Gastrocnemius medialis (tissue), 4 donors: ENCODE results near the gene SRSF2. TPM values are rescaled to one million over a fixed set of nuclear protein-coding genes. Genes with fewer than 3 reads are reported as not detected.

ENCODE experiments used
- ATAC-seq, 2 donors: fragments of 150-250 bp; one replicate each; pipeline ENCODE4 v1.9.1; 2016
- DNase-seq, 2 donors: peaks; one replicate each; pipeline ENCODE4 v3.0.0-alpha.2; 2019
- H3K27ac ChIP-seq, 4 donors: fragments of 200-600 bp; sonication (generic); 1 replicate in 1 of 4; 2 replicates in 3 of 4; pipeline ENCODE4 v1.5.1; 2016 to 2018; ENCODE audit warnings: mild to moderate bottlenecking in 2 of 4, moderate library complexity in 1 of 4
- H3K27me3 ChIP-seq, 3 donors: fragments of 200-600 bp; sonication (generic) in 2 of 3; 1 replicate in 1 of 3; 2 replicates in 2 of 3; pipeline versions ENCODE4 v1.5.1 to v1.6.0; 2016 to 2019; ENCODE audit warnings: mild to moderate bottlenecking in 1 of 3, moderate library complexity in 1 of 3
- H3K36me3 ChIP-seq, 2 donors: fragments of 200-600 bp; sonication (generic) in 1 of 2; one replicate each; pipeline ENCODE4 v1.5.1; 2017 to 2018
- H3K4me1 ChIP-seq, 2 donors: fragments of 200-600 bp; sonication (generic) in 1 of 2; one replicate each; pipeline ENCODE4 v1.5.1; 2016 to 2017; ENCODE audit warnings: mild to moderate bottlenecking in 2 of 2
- H3K4me3 ChIP-seq, 4 donors: fragments of 200-600 bp; sonication (generic) in 3 of 4; 1 replicate in 1 of 4; 2 replicates in 3 of 4; pipeline ENCODE4 v1.5.1; 2016 to 2019; ENCODE audit warnings: mild to moderate bottlenecking in 2 of 4
- H3K9me3 ChIP-seq, 3 donors: fragments of 200-600 bp; sonication (generic) in 2 of 3; 1 replicate in 1 of 3; 2 replicates in 2 of 3; pipeline ENCODE4 v1.5.1; 2016 to 2019
- POLR2A ChIP-seq, 2 donors: fragments of 450-650 bp; IDR thresholded peaks; one replicate each; pipeline ENCODE4 v1.6.1; 2017; ENCODE audit warnings: antibody characterized with exemption in 2 of 2, mild to moderate bottlenecking in 2 of 2, moderate library complexity in 2 of 2
- in situ Hi-C, 4 donors: fragments of 200-750 bp; cut with MboI; loops; one replicate each; pipeline versions ENCODE4 v1.15.0 to v1.8.0; 2017; ENCODE audit warnings: low sequenced_read_pairs in 4 of 4
- intact Hi-C: fragments of 100-400 bp; cut with DNase I; formaldehyde crosslinking; loops from one replicate; pipeline ENCODE4 v1.15.1; 2023; ENCODE audit warnings: low total_unique reads
- total RNA-seq, 4 donors: library from RNA; depleted of rRNA; stranded (reverse); fragments of >200 nt; gene quantifications; one replicate each; pipeline versions ENCODE4 v1.1.0 to v1.2.3, GENCODE V29; 2016
- TF ChIP-seq, protein P1 (sequence below), 5 experiments: fragments of 450-650 bp in 3 of 5; fragments of 200-600 bp in 2 of 5; sonication (generic) in 2 of 5; IDR thresholded peaks in 4 of 5; conservative IDR thresholded peaks in 1 of 5; 1 replicate in 4 of 5; 2 replicates in 1 of 5; pipeline ENCODE4 v1.5.1; 2016 to 2019; ENCODE audit warnings: antibody characterized with exemption in 5 of 5, mild to moderate bottlenecking in 3 of 5, moderate library complexity in 3 of 5

Gene SRSF2
- total RNA-seq: 100 to 1,000 TPM in 2 of 4 donors, 10 to 100 TPM in 2; 75.0 to 148 (median 90.4) TPM

- peak; percentile 74 to 76 for ATAC-seq
- no peaks in the 10 kb centered on the region for H3K27me3 ChIP-seq
- H3K4me3 ChIP-seq: peak within 1 kb of the TSS; percentile 82 to 99 (median 93)
- H3K4me1 ChIP-seq: peaks cover 63 to 76% of the 10 kb centered on the region in 2 donors
- no peaks in the 10 kb centered on the region for H3K9me3 ChIP-seq
- H3K36me3 ChIP-seq: peaks cover 3 to 36% of the 10 kb centered on the region in 2 donors
- intact Hi-C loops: loop anchor here (1.0 to 10.0 kb wide), 2 partner anchors 11 to 472 kb away; partner anchors contain the start of genes JMJD6, METTL23 and UBALD2
- DNase-seq: peak; percentile 97 to 98
- in situ Hi-C loops: no loop called here
- peak within 1 kb of the TSS; percentile 96 to 99 (median 99) for H3K27ac ChIP-seq
- TF ChIP-seq POLR2A (IDR thresholded peaks at IDR 0.05): peak; percentile 99 to 100
- TF ChIP-seq, protein P1, sequence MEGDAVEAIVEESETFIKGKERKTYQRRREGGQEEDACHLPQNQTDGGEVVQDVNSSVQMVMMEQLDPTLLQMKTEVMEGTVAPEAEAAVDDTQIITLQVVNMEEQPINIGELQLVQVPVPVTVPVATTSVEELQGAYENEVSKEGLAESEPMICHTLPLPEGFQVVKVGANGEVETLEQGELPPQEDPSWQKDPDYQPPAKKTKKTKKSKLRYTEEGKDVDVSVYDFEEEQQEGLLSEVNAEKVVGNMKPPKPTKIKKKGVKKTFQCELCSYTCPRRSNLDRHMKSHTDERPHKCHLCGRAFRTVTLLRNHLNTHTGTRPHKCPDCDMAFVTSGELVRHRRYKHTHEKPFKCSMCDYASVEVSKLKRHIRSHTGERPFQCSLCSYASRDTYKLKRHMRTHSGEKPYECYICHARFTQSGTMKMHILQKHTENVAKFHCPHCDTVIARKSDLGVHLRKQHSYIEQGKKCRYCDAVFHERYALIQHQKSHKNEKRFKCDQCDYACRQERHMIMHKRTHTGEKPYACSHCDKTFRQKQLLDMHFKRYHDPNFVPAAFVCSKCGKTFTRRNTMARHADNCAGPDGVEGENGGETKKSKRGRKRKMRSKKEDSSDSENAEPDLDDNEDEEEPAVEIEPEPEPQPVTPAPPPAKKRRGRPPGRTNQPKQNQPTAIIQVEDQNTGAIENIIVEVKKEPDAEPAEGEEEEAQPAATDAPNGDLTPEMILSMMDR (IDR thresholded peaks at IDR 0.05 in 4 of 5, conservative IDR thresholded peaks at IDR 0.05 in 1 of 5): no peak
These were observed at the start of gene SRSF2 for GRCh38 chr17:76737082-76737675. Gene SRSF2 (minus strand): TSS chr17:76737331. CDS start chr17:76737160, 171 bp downstream.

GRCh38 chr17:76784926-76785325 lies 47.8 kb upstream of the SRSF2 start:
- in situ Hi-C loops (no loop called here), intact Hi-C loops (no loop called here)
- no peak overlapping the region for H3K27ac ChIP-seq
- H3K9me3 ChIP-seq: no peaks in the 10 kb centered on the region
- no peak overlapping the region for H3K4me3 ChIP-seq
- no peak for TF ChIP-seq POLR2A (IDR thresholded peaks at IDR 0.05)
- TF ChIP-seq, protein P1 (IDR thresholded peaks at IDR 0.05 in 4 of 5, conservative IDR thresholded peaks at IDR 0.05 in 1 of 5): no peak
- ATAC-seq: no peak
- peaks cover 0 to 6% of the 10 kb centered on the region in 2 donors for H3K4me1 ChIP-seq
- peaks cover 0 to 17% of the 10 kb centered on the region in 2 donors for H3K36me3 ChIP-seq
- H3K27me3 ChIP-seq: no peaks in the 10 kb centered on the region
- DNase-seq: no peak

- ATAC-seq (no peak), DNase-seq (no peak)
- Histone ChIP-seq H3K4me1 (peaks cover 0 to 6% of the 10 kb centered on the region in 2 donors), H3K27ac (no peak overlapping the region), H3K9me3 (no peaks in the 10 kb centered on the region), H3K36me3 (peaks cover 2 to 25% of the 10 kb centered on the region in 2 donors), H3K4me3 (no peak overlapping the region), H3K27me3 (no peaks in the 10 kb centered on the region)
- TF ChIP-seq, protein P1 (IDR thresholded peaks at IDR 0.05 in 4 of 5, conservative IDR thresholded peaks at IDR 0.05 in 1 of 5): no peak
- TF ChIP-seq POLR2A (IDR thresholded peaks at IDR 0.05): no peak
- in situ Hi-C loops: no loop called here
- intact Hi-C loops: no loop called here
These were observed 46.0 kb upstream of the SRSF2 start for GRCh38 chr17:76783146-76783545.

GRCh38 chr17:76781056-76781982 lies 44.2 kb upstream of the SRSF2 start:
- intact Hi-C loops (no loop called here), in situ Hi-C loops (no loop called here)
- ATAC-seq (no peak), DNase-seq (no peak)
- Histone ChIP-seq H3K4me3 (no peak overlapping the region), H3K4me1 (peaks cover 0 to 6% of the 10 kb centered on the region in 2 donors), H3K9me3 (no peaks in the 10 kb centered on the region), H3K36me3 (peaks cover 2 to 43% of the 10 kb centered on the region in 2 donors), H3K27me3 (no peaks in the 10 kb centered on the region), H3K27ac (no peak overlapping the region)
- TF ChIP-seq POLR2A (IDR thresholded peaks at IDR 0.05): no peak
- TF ChIP-seq, protein P1 (IDR thresholded peaks at IDR 0.05 in 4 of 5, conservative IDR thresholded peaks at IDR 0.05 in 1 of 5): no peak
